Mucosa of rectum (tissue), 2 donors: ENCODE results near the gene CD55.

Experiments used
- H3K27ac ChIP-seq, 2 donors: one replicate each; pipeline ENCODE4 v1.7.0; 2013; ENCODE audit warnings: inconsistent platforms in 2 of 2, low read depth in 2 of 2, low read length in 2 of 2
- H3K27me3 ChIP-seq, 2 donors: one replicate each; pipeline ENCODE4 v1.7.0; 2013; ENCODE audit warnings: low read length in 2 of 2; ENCODE audit not compliant: control insufficient read depth in 2 of 2, insufficient read depth in 2 of 2
- H3K36me3 ChIP-seq, 2 donors: one replicate each; pipeline ENCODE4 v1.7.0; 2013; ENCODE audit warnings: low read length in 2 of 2; ENCODE audit not compliant: control insufficient read depth in 2 of 2, insufficient read depth in 2 of 2
- H3K4me1 ChIP-seq, 2 donors: one replicate each; pipeline ENCODE4 v1.7.0; 2013; ENCODE audit warnings: low read length in 2 of 2, mild to moderate bottlenecking in 1 of 2; ENCODE audit not compliant: control insufficient read depth in 2 of 2, insufficient read depth in 2 of 2
- H3K4me3 ChIP-seq, 2 donors: one replicate each; pipeline ENCODE4 v1.7.0; 2013; ENCODE audit warnings: low read length in 2 of 2
- H3K9ac ChIP-seq, 2 donors: one replicate each; pipeline ENCODE4 v1.7.0; 2013; ENCODE audit warnings: low read length in 2 of 2, low read depth in 1 of 2, mild to moderate bottlenecking in 1 of 2
- H3K9me3 ChIP-seq, 2 donors: one replicate each; pipeline ENCODE4 v1.7.0; 2013; ENCODE audit warnings: low read length in 2 of 2; ENCODE audit not compliant: control insufficient read depth in 2 of 2
- donor health status: healthy.
- donor health status: Normal muscosa, but diverticular disease.

CD55 gene

GRCh38 chr1:207304710-207305488, 16.6 kb upstream of the CD55 start:
- Histone ChIP-seq H3K36me3 (no peaks in the 10 kb centered on the region), H3K9me3 (no peaks in the 10 kb centered on the region), H3K9ac (no peak overlapping the region), H3K4me3 (no peak overlapping the region), H3K27me3 (no peaks in the 10 kb centered on the region), H3K27ac (no peak overlapping the region), H3K4me1 (peaks cover 6% of the 10 kb centered on the region in 2 donors)

DNA sequence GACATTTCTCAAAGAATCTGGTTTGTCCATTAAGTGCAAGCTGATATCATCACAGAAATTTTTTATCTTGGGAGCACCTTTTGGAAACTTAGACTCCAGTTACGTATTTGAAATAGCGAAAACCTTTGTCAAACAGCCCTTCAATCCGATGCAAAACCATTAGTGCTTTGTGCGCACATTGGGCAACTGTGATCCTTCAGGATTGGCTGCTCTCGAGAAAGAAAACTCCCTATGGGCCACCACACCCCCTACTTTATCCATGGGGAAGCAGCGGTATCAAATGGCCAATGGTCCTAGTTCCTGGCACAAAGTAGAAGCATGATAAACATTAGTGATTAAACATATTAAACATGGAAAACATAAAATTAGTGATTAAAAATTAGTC, 16.0 kb upstream of the CD55 start:
- Histone ChIP-seq H3K4me1 (peaks cover 6 to 9% of the 10 kb centered on the region in 2 donors), H3K27me3 (no peaks in the 10 kb centered on the region), H3K4me3 (no peak overlapping the region), H3K9ac (no peak overlapping the region), H3K36me3 (no peaks in the 10 kb centered on the region), H3K27ac (no peak overlapping the region), H3K9me3 (no peaks in the 10 kb centered on the region)

DNA sequence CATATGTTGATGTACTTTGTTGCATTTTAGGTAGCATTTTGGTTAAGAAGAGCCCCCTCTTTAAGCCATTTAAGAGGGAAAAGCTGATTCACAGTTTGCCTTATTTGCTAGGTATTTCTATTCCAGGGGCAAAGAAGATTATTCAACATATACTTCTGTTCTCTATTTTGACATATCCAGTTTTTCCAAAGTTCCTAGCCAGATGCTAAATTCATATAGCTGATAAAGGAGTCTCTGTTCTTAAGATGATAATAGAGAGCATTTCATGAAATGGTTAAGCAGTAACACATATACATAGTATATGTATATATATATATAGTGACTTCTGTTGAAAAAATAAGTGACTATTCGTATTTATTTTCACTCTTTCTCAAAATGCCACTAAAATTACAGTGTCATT, 15.5 kb upstream of the CD55 start:
- Histone ChIP-seq H3K4me1 (peaks cover 6 to 9% of the 10 kb centered on the region in 2 donors), H3K4me3 (no peak overlapping the region), H3K27ac (no peak overlapping the region), H3K36me3 (no peaks in the 10 kb centered on the region), H3K9me3 (no peaks in the 10 kb centered on the region), H3K27me3 (no peaks in the 10 kb centered on the region), H3K9ac (no peak overlapping the region)

DNA sequence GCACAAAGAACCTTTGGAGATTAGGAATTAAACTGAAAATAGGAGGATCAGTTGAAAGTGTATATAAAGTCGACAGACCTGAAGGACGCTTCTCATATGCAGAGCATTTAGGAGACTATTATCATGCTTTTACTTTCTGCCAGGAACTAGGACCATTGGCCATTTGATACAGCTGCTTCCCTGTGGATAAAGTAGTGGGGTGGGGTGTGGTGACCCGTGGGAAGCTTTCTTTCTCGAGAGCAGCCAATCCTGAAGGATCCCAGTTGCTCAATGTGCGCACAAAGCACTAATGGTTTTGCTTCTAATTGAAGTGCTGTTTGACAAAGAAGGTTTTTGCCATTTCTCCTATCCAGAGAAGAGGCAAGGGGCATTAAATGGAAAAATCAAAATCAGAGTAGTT, 14.9 kb upstream of the CD55 start:
- Histone ChIP-seq H3K27ac (no peak overlapping the region), H3K4me1 (peaks cover 6 to 9% of the 10 kb centered on the region in 2 donors), H3K36me3 (no peaks in the 10 kb centered on the region), H3K27me3 (no peaks in the 10 kb centered on the region), H3K4me3 (no peak overlapping the region), H3K9me3 (no peaks in the 10 kb centered on the region), H3K9ac (no peak overlapping the region)

- peaks cover 6 to 9% of the 10 kb centered on the region in 2 donors for H3K4me1 ChIP-seq
- no peak overlapping the region for H3K27ac ChIP-seq
These were observed 12.9 kb upstream of the CD55 start for GRCh38 chr1:207308451-207309190.

GRCh38 chr1:207309745-207310273, 11.7 kb upstream of the CD55 start:
- H3K36me3 ChIP-seq = no peaks in the 10 kb centered on the region
- H3K27ac ChIP-seq = peak overlapping the region; percentile 7 to 45
- H3K27me3 ChIP-seq = no peaks in the 10 kb centered on the region
- peak overlapping the region in 1 of 2 donors; percentile 56 for H3K4me3 ChIP-seq
- H3K9me3 ChIP-seq = no peaks in the 10 kb centered on the region
- H3K9ac ChIP-seq = no peak overlapping the region
- H3K4me1 ChIP-seq = peaks cover 6 to 9% of the 10 kb centered on the region in 2 donors

More at GRCh38 chr1:207308451-207309190, 12.9 kb upstream of the CD55 start:
- Histone ChIP-seq H3K9me3 (no peaks in the 10 kb centered on the region), H3K4me3 (no peak overlapping the region), H3K27me3 (no peaks in the 10 kb centered on the region), H3K36me3 (no peaks in the 10 kb centered on the region), H3K9ac (no peak overlapping the region)

DNA sequence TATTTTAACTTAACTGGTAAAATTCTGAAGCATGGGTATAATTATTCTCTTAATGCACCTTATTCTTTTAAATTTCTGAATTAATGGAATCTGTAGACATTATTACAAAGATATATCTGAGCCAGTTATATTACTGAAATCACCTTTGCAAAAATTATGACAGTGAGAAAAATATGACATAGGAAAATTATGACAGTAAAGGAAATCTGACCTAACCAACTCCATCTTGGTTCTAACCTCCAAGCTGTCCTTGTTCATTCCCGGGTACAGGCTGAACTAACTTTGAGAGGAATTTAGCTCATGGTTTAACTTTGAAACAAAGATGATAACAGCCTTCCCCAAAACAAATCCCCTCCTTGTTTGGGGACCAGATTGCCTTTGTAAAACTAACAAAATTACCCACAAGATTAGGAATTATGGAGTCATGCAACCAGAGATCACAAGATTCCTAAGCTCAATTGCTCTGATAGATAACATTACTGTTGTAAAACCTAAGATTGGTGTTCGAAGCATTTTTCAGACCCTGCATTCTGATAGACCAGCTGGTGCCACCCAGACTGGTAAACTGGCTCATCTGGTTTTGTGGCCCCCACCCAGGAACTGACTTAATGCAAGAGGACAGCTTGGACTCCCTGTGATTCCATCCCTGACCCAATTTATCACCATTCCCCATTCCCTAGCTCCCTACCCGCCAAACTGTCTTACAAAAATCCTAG, 9.4 kb upstream of the CD55 start:
- Histone ChIP-seq H3K9ac (no peak overlapping the region), H3K27ac (no peak overlapping the region), H3K4me3 (no peak overlapping the region), H3K36me3 (no peaks in the 10 kb centered on the region), H3K4me1 (peaks cover 6 to 17% of the 10 kb centered on the region in 2 donors), H3K27me3 (no peaks in the 10 kb centered on the region), H3K9me3 (no peaks in the 10 kb centered on the region)

DNA sequence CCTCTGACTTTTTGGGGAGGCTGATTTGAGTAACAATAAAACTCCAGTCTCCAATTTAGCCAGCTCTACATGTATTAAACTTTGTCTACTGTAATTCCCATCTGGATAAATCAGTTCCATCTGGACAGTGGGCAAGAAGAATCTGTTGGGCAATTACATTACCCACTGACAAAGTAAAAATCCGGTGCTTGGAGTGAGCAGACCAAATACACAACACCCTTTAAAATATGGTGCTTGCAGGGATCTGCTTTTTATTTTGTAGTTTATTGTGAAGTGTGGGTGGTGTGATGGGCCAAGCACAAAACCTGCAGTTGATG, 8.9 kb upstream of the CD55 start:
- Histone ChIP-seq H3K4me3 (no peak overlapping the region), H3K9ac (no peak overlapping the region), H3K27me3 (no peaks in the 10 kb centered on the region), H3K27ac (no peak overlapping the region), H3K9me3 (no peaks in the 10 kb centered on the region), H3K4me1 (peaks cover 6 to 18% of the 10 kb centered on the region in 2 donors), H3K36me3 (no peaks in the 10 kb centered on the region)

GRCh38 chr1:207313131-207313530, 8.3 kb upstream of the CD55 start:
- peaks cover 6 to 18% of the 10 kb centered on the region in 2 donors for H3K4me1 ChIP-seq
- H3K27ac ChIP-seq = no peak overlapping the region
- H3K27me3 ChIP-seq = no peaks in the 10 kb centered on the region
- H3K4me3 ChIP-seq = no peak overlapping the region
- no peaks in the 10 kb centered on the region for H3K36me3 ChIP-seq
- no peaks in the 10 kb centered on the region for H3K9me3 ChIP-seq
- H3K9ac ChIP-seq = no peak overlapping the region

DNA sequence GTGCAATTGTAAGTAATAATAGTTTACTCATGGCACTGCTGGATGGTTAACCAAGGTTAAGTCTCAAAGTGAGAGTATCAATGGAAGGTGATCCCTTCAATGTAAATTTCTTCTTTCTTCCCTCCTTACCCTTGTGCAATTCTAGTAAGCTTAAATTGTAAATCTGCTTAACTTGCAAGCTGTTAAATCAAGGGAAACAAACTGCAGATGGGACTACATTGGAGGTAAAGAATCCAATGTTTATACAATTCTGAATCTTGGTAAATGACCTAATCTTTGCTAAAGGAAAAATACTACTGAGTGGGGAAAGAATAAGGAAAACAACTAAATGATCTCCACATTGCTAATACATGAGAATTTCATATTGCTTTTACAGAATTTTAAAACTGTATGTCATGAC, 6.7 kb upstream of the CD55 start:
- no peaks in the 10 kb centered on the region for H3K27me3 ChIP-seq
- H3K4me1 ChIP-seq = peaks cover 0 to 13% of the 10 kb centered on the region in 2 donors
- H3K36me3 ChIP-seq = no peaks in the 10 kb centered on the region
- H3K27ac ChIP-seq = no peak overlapping the region
- H3K9me3 ChIP-seq = no peaks in the 10 kb centered on the region
- H3K9ac ChIP-seq = no peak overlapping the region
- H3K4me3 ChIP-seq = no peak overlapping the region
